ENCODE data around the gene SMCP. TPM values are rescaled to one million over a fixed set of nuclear protein-coding genes. Genes with fewer than 3 reads are reported as not detected.

Gene SMCP
- total RNA-seq, 4 donors from 2014 or later, result not detected

DNA sequence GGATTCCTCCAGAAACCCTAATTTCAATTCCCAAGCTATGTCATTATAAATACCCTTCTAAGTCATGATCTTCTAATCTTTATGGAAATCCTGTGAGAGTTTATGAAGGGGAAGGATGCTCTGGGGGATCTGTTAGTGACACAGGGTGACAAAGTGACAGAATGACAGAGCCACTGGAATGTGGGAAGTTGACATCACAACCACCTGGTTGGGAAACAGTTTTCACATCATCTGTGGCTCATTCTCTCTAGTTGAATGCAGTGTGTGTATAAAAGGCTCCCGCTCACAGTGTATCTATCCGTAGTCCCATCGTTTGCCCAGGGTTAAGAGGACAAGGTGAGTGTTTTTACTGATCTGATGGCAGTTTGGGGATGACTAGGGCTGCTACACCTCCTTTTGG is 18.4 kb upstream of the SMCP start, which contains the start of gene LCE7A:
TSS of gene LCE7A (plus strand) at position 301 of the 400 bp plus-strand sequence. CDS start 702 bp downstream, outside the sequence.
- WGBS, 2 donors (ENCODE audit: low coverage in 1 of 2), result 81% methylated on average over 3 of the region's 3 CpGs; no CpG with 5 or more reads in 1 of the 2 donors
- H3K9me3 ChIP-seq, result no peaks in the 10 kb centered on the region
- H3K36me3 ChIP-seq, result no peaks in the 10 kb centered on the region
- no peak within 1 kb of the TSS for H3K27ac ChIP-seq
- peaks cover 8 to 27% (median 11%) of the 10 kb centered on the region in 3 donors for H3K4me1 ChIP-seq
- no peak within 1 kb of the TSS for H3K4me3 ChIP-seq
- TF ChIP-seq POLR2A (IDR thresholded peaks at IDR 0.05) (no peak), POLR2AphosphoS5 (IDR thresholded peaks at IDR 0.05) (no peak), EP300 (IDR thresholded peaks at IDR 0.05) (no peak)
- TF ChIP-seq, protein P1, sequence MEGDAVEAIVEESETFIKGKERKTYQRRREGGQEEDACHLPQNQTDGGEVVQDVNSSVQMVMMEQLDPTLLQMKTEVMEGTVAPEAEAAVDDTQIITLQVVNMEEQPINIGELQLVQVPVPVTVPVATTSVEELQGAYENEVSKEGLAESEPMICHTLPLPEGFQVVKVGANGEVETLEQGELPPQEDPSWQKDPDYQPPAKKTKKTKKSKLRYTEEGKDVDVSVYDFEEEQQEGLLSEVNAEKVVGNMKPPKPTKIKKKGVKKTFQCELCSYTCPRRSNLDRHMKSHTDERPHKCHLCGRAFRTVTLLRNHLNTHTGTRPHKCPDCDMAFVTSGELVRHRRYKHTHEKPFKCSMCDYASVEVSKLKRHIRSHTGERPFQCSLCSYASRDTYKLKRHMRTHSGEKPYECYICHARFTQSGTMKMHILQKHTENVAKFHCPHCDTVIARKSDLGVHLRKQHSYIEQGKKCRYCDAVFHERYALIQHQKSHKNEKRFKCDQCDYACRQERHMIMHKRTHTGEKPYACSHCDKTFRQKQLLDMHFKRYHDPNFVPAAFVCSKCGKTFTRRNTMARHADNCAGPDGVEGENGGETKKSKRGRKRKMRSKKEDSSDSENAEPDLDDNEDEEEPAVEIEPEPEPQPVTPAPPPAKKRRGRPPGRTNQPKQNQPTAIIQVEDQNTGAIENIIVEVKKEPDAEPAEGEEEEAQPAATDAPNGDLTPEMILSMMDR (IDR thresholded peaks at IDR 0.05), result no peak
- no peaks in the 10 kb centered on the region for H3K27me3 ChIP-seq
- ATAC-seq, result no peak

DNA sequence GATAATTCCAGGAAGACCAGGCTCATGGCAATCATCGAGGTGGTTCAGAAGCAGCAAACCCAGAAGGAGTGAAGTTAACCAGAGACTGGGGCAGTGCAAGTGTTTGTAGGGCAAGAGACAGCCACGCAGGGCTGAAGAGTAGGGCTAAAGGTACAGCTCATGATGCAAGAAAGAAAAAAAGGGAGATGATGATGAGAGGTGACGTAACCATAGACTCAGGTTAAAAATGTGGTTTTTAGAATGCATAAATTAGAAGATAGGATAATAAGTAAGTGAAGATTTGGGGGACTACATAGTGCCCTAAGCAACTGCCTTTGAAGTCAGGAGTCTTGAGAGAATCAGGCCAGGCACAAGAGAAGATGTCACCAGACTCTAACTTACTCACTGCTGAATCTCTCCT is 18.0 kb upstream of the SMCP start:
- ATAC-seq, result no peak
- Histone ChIP-seq H3K4me3 (no peak overlapping the region), H3K9me3 (no peaks in the 10 kb centered on the region), H3K36me3 (no peaks in the 10 kb centered on the region), H3K27me3 (no peaks in the 10 kb centered on the region), H3K4me1 (peaks cover 8 to 27% (median 11%) of the 10 kb centered on the region in 3 donors), H3K27ac (no peak overlapping the region)
- WGBS, 2 donors (ENCODE audit: low coverage in 1 of 2), result 75 to 79% methylated on average over 2 to 3 of the region's 3 CpGs
- TF ChIP-seq, protein P1 (IDR thresholded peaks at IDR 0.05), result no peak
- TF ChIP-seq POLR2A (IDR thresholded peaks at IDR 0.05), result no peak
- TF ChIP-seq EP300 (IDR thresholded peaks at IDR 0.05), result no peak
- TF ChIP-seq POLR2AphosphoS5 (IDR thresholded peaks at IDR 0.05), result no peak

DNA sequence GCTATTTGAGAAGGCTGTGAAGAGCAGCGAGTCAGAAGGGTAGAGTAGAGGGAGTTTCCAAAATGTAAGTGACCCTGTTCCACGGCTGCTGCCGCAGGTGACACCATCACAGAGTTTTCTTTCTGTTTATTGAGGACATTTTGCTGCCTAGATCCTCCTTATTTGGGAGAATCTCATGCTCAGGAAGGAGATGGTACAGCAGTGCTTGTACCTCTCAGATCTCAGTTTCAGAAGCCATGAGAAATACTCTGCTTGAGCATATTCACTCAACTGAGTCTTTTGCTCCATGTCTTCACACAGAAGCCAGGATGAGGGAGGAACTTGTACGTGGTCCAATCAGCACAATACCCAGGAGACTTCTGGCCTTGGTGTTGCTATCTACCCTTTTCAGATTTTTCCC is 16.7 kb upstream of the SMCP start:
- no peaks in the 10 kb centered on the region for H3K27me3 ChIP-seq
- TF ChIP-seq, protein P1 (IDR thresholded peaks at IDR 0.05), result no peak
- no peak for TF ChIP-seq EP300 (IDR thresholded peaks at IDR 0.05)
- TF ChIP-seq POLR2A (IDR thresholded peaks at IDR 0.05), result no peak
- TF ChIP-seq POLR2AphosphoS5 (IDR thresholded peaks at IDR 0.05), result no peak
- 71 to 83% methylated on average over 4 of the region's 4 CpGs for WGBS, 2 donors (ENCODE audit: low coverage in 1 of 2)

DNA sequence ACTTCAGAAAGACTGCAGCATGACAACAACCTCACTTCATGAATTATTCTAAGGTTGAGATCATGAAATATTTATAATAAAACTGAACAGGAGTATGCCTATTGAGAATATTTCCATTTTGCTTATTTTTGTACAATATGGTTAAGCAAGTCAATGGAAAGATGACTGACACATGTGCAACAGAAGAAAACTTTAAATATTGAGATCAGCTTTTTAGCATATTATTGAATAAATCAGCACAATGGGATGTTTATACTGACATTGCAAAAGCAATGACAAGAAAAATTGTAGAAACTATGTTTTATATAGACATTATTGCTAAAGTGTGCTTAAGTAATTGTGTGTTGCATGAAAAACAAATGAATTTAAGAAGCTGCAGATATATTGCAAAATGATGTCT is 13.7 kb upstream of the SMCP start:
- no peak overlapping the region for H3K27ac ChIP-seq
- TF ChIP-seq EP300 (IDR thresholded peaks at IDR 0.05), result no peak
- TF ChIP-seq POLR2AphosphoS5 (IDR thresholded peaks at IDR 0.05), result no peak
- no peak for TF ChIP-seq POLR2A (IDR thresholded peaks at IDR 0.05)
- TF ChIP-seq, protein P1 (IDR thresholded peaks at IDR 0.05), result no peak
- H3K4me3 ChIP-seq, result no peak overlapping the region
- no peaks in the 10 kb centered on the region for H3K9me3 ChIP-seq
- H3K27me3 ChIP-seq, result no peaks in the 10 kb centered on the region
- no peak for ATAC-seq
- peaks cover 8 to 27% (median 11%) of the 10 kb centered on the region in 3 donors for H3K4me1 ChIP-seq
- H3K36me3 ChIP-seq, result no peaks in the 10 kb centered on the region

More for the DNA sequence above, 16.7 kb upstream of the SMCP start:
- H3K9me3 ChIP-seq, result no peaks in the 10 kb centered on the region
- H3K4me1 ChIP-seq, result peaks cover 8 to 27% (median 11%) of the 10 kb centered on the region in 3 donors
- no peak overlapping the region for H3K27ac ChIP-seq
- no peaks in the 10 kb centered on the region for H3K36me3 ChIP-seq
- ATAC-seq, result no peak
- H3K4me3 ChIP-seq, result no peak overlapping the region

DNA sequence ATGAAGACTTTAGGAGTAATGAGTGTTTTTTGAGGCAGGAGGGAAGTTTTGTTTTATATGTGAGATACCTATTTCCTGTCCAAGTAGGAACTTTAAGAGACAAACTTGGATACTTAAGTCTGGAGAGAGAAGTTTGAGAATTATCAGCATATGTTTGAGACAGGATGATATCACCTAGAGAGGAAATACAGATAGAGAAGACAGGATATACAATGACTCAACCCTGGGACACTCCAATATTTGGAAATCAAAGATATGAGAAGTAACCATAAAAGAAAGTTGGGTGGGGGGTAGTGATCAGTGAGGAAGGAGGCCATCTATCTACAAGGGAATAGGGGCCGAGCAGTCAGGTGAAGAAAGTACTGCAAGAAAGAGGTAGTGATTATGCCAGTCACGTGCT is 11.8 kb upstream of the SMCP start:
- WGBS, 2 donors (ENCODE audit: low coverage in 1 of 2), result 84 to 87% methylated on average over 2 of the region's 2 CpGs
- H3K36me3 ChIP-seq, result no peaks in the 10 kb centered on the region

More for the DNA sequence above, 11.8 kb upstream of the SMCP start:
- Histone ChIP-seq H3K27ac (no peak overlapping the region), H3K4me3 (no peak overlapping the region), H3K27me3 (no peaks in the 10 kb centered on the region), H3K9me3 (no peaks in the 10 kb centered on the region), H3K4me1 (peaks cover 7 to 18% (median 11%) of the 10 kb centered on the region in 3 donors)
- TF ChIP-seq EP300 (IDR thresholded peaks at IDR 0.05), result no peak
- no peak for TF ChIP-seq POLR2A (IDR thresholded peaks at IDR 0.05)
- TF ChIP-seq, protein P1 (IDR thresholded peaks at IDR 0.05), result no peak
- no peak for TF ChIP-seq POLR2AphosphoS5 (IDR thresholded peaks at IDR 0.05)
- no peak for ATAC-seq
